Liver (tissue), 9 donors: Measurements from ENCODE around the gene MT2A. TPM values are rescaled to one million over a fixed set of nuclear protein-coding genes. Genes with fewer than 3 reads are reported as not detected.

Experiments
- DNase-seq: peaks from one replicate; pipeline ENCODE4 v3.0.0-alpha.2; 2017; ENCODE audit warnings: low spot score
- H3K27ac ChIP-seq, 2 donors: one replicate each; pipeline ENCODE4 v1.7.0; 2013; ENCODE audit warnings: inconsistent platforms in 2 of 2, low read length in 2 of 2, control low read depth in 1 of 2, low read depth in 1 of 2, mild to moderate bottlenecking in 1 of 2
- H3K27me3 ChIP-seq, 4 donors: one replicate each; pipeline versions ENCODE4 v1.6.1 to v1.7.0; 2013; ENCODE audit warnings: low read length in 3 of 4, inconsistent platforms in 1 of 4, mild to moderate bottlenecking in 1 of 4, moderate library complexity in 1 of 4; ENCODE audit not compliant: control insufficient read depth in 4 of 4, insufficient read depth in 4 of 4
- H3K36me3 ChIP-seq, 4 donors: one replicate each; pipeline versions ENCODE4 v1.6.1 to v1.7.0; 2013; ENCODE audit warnings: low read length in 3 of 4, mild to moderate bottlenecking in 3 of 4, low read depth in 1 of 4, moderate library complexity in 1 of 4; ENCODE audit not compliant: control insufficient read depth in 4 of 4, insufficient read depth in 3 of 4
- H3K4me1 ChIP-seq, 4 donors: one replicate each; pipeline versions ENCODE4 v1.6.1 to v1.7.0; 2013; ENCODE audit warnings: low read length in 3 of 4, mild to moderate bottlenecking in 3 of 4, moderate library complexity in 1 of 4; ENCODE audit not compliant: control insufficient read depth in 4 of 4, insufficient read depth in 4 of 4
- H3K4me3 ChIP-seq, 3 donors: one replicate each; pipeline versions ENCODE4 v1.6.1 to v1.7.0; 2013; ENCODE audit warnings: low read length in 3 of 3, control low read depth in 1 of 3, low read depth in 1 of 3, mild to moderate bottlenecking in 1 of 3
- H3K9ac ChIP-seq, 2 donors: one replicate each; pipeline ENCODE4 v1.7.0; 2013; ENCODE audit warnings: low read length in 2 of 2, mild to moderate bottlenecking in 2 of 2, moderate library complexity in 2 of 2, control low read depth in 1 of 2, low read depth in 1 of 2
- H3K9me3 ChIP-seq, 4 donors: one replicate each; pipeline versions ENCODE4 v1.6.1 to v1.7.0; 2013; ENCODE audit warnings: low read length in 3 of 4; ENCODE audit not compliant: control insufficient read depth in 4 of 4
- EGR1 ChIP-seq, 2 donors: IDR thresholded peaks; 2 replicates each; pipeline ENCODE4 v1.6.1; 2016 to 2018; ENCODE audit warnings: antibody characterized with exemption in 2 of 2, low read depth in 2 of 2
- FOXA1 ChIP-seq: IDR thresholded peaks from 2 replicates; pipeline ENCODE4 v1.6.1; 2016; ENCODE audit warnings: antibody characterized with exemption
- FOXA2 ChIP-seq: IDR thresholded peaks from 2 replicates; pipeline ENCODE4 v1.6.1; 2016; ENCODE audit warnings: antibody characterized with exemption
- GABPA ChIP-seq, 2 donors: IDR thresholded peaks in 1 of 2; conservative IDR thresholded peaks in 1 of 2; 2 replicates each; pipeline ENCODE4 v1.6.1; 2016; ENCODE audit warnings: antibody characterized with exemption in 2 of 2, mild to moderate bottlenecking in 1 of 2, moderate library complexity in 1 of 2
- HNF4A ChIP-seq, 2 donors: conservative IDR thresholded peaks; 2 replicates each; pipeline ENCODE4 v1.6.1; 2016; ENCODE audit warnings: antibody characterized with exemption in 2 of 2, mild to moderate bottlenecking in 2 of 2
- HNF4G ChIP-seq: IDR thresholded peaks from 2 replicates; pipeline ENCODE4 v1.6.1; 2016; ENCODE audit warnings: antibody characterized with exemption
- JUND ChIP-seq, 2 donors: IDR thresholded peaks; 2 replicates each; pipeline ENCODE4 v1.6.1; 2016; ENCODE audit warnings: antibody characterized with exemption in 2 of 2
- NR2F2 ChIP-seq: IDR thresholded peaks from 2 replicates; pipeline ENCODE4 v1.6.1; 2016; ENCODE audit warnings: antibody characterized with exemption
- RAD21 ChIP-seq, 2 donors: IDR thresholded peaks; 2 replicates each; pipeline ENCODE4 v1.6.1; 2016; ENCODE audit warnings: antibody characterized with exemption in 2 of 2, mild to moderate bottlenecking in 2 of 2
- RXRA ChIP-seq, 2 donors: IDR thresholded peaks; 2 replicates each; pipeline ENCODE4 v1.6.1; 2017 to 2018; ENCODE audit warnings: antibody characterized with exemption in 2 of 2, mild to moderate bottlenecking in 1 of 2
- SP1 ChIP-seq: IDR thresholded peaks from 2 replicates; pipeline ENCODE4 v1.6.1; 2018; ENCODE audit warnings: antibody characterized with exemption, mild to moderate bottlenecking
- TAF1 ChIP-seq: conservative IDR thresholded peaks from 2 replicates; pipeline ENCODE4 v1.6.1; 2016; ENCODE audit warnings: antibody characterized with exemption, mild to moderate bottlenecking
- YY1 ChIP-seq: IDR thresholded peaks from 2 replicates; pipeline ENCODE4 v1.6.1; 2016; ENCODE audit warnings: antibody characterized with exemption, mild to moderate bottlenecking
- WGBS: extraction: QIAGEN DNeasy Blood & Tissue Kit; methylation state at CpG from one replicate; pipeline ENCODE4 v1.1.7; 2013; 5-methylcytosine and 5-hydroxymethylcytosine counted together
- polyA plus RNA-seq, 2 donors: library from polyadenylated mRNA; stranded (reverse) in 1 of 2; unstranded in 1 of 2; fragments of 200-250 nt in 1 of 2; fragments of >200 nt in 1 of 2; fragmentation: Nextera tagmentation in 1 of 2; extraction: Ambion mirVana in 1 of 2; gene quantifications; one replicate each; pipeline versions ENCODE4 v1.2.1 to v1.2.3, GENCODE V29; 2013 to 2015
- total RNA-seq, 2 donors: library from RNA; depleted of rRNA; stranded (reverse); fragments of >200 nt; gene quantifications; one replicate each; pipeline ENCODE4 v1.2.3, GENCODE V29; 2014
- TF ChIP-seq, protein P1 (sequence below): IDR thresholded peaks from 2 replicates; pipeline ENCODE4 v1.6.1; 2016; ENCODE audit warnings: antibody characterized with exemption
- TF ChIP-seq, protein P2 (sequence below): IDR thresholded peaks from 2 replicates; pipeline ENCODE4 v1.6.1; 2016; ENCODE audit warnings: antibody characterized with exemption
- TF ChIP-seq, protein P3 (sequence below): fragments of 150-350 bp; IDR thresholded peaks from 2 replicates; pipeline ENCODE4 v1.5.1; 2017; ENCODE audit warnings: improper control_type of control experiment, low read depth, low read length; ENCODE audit not compliant: missing input control
- TF ChIP-seq, protein P4 (sequence below): IDR thresholded peaks from 2 replicates; pipeline ENCODE4 v1.6.1; 2016; ENCODE audit warnings: antibody characterized with exemption, mild to moderate bottlenecking
- TF ChIP-seq, protein P5 (sequence below): IDR thresholded peaks from 2 replicates; pipeline ENCODE4 v1.6.1; 2016; ENCODE audit warnings: antibody characterized with exemption
- donor health status: healthy.
- donor health status: healthy.
- donor health status: healthy.
- donor health status: healthy.
- donor health status: healthy.

Gene MT2A
- total and polyA plus RNA-seq, 4 donors, result 45.8 to 5,206 (median 2,233) TPM

DNA sequence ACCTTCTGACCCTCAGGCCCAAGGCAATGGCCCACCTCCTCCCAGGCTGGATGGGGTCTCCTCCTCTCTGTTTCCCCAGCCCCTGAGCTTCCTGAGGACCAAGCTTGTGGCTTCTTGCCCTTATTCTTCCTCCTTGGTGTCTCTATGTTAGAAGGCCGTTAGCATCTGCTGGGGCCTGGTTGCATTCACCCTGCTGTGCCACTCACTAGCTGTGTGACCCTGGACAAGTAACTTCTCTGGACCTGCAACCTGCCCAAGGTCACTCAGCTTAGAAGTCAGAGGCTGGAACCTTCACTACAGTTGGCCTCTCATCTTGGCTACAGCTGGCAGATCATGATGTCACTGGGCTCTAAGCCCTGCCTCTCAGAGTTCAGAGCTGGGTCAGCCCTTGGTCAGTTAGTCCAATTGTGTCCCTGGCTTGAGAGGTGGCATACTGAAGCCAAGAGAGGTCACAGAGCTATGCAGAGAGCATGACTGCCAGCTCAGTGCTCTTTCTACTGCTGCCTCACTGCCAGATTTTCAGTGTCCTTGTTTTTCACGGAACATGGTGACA lies 3.0 kb downstream of the MT2A start:
- Histone ChIP-seq H3K27ac (peak overlapping the region; percentile 98 to 99), H3K4me1 (peaks cover 0 to 27% (median 7%) of the 10 kb centered on the region in 4 donors), H3K9me3 (no peaks in the 10 kb centered on the region), H3K36me3 (no peaks in the 10 kb centered on the region), H3K9ac (peak overlapping the region; percentile 84 to 98), H3K27me3 (no peaks in the 10 kb centered on the region), H3K4me3 (peak overlapping the region in 2 of 3 donors; percentile 88 to 90)
- no peak for DNase-seq
- WGBS, result 27% methylated on average over 2 of the region's 2 CpGs
- TF ChIP-seq, protein P1, sequence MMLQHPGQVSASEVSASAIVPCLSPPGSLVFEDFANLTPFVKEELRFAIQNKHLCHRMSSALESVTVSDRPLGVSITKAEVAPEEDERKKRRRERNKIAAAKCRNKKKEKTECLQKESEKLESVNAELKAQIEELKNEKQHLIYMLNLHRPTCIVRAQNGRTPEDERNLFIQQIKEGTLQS, result peak; percentile 83
- TF ChIP-seq YY1, result peak; percentile 89
- TF ChIP-seq, protein P2, sequence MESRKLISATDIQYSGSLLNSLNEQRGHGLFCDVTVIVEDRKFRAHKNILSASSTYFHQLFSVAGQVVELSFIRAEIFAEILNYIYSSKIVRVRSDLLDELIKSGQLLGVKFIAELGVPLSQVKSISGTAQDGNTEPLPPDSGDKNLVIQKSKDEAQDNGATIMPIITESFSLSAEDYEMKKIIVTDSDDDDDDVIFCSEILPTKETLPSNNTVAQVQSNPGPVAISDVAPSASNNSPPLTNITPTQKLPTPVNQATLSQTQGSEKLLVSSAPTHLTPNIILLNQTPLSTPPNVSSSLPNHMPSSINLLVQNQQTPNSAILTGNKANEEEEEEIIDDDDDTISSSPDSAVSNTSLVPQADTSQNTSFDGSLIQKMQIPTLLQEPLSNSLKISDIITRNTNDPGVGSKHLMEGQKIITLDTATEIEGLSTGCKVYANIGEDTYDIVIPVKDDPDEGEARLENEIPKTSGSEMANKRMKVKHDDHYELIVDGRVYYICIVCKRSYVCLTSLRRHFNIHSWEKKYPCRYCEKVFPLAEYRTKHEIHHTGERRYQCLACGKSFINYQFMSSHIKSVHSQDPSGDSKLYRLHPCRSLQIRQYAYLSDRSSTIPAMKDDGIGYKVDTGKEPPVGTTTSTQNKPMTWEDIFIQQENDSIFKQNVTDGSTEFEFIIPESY, result peak; percentile 88
- TF ChIP-seq FOXA2, result peak; percentile 77
- peak; percentile 100 for TF ChIP-seq RXRA (IDR thresholded peaks at IDR 0.05)
- peak; percentile 84 to 91 for TF ChIP-seq HNF4A (conservative IDR thresholded peaks at IDR 0.05)
- peak in 1 of 2 donors; percentile 58 for TF ChIP-seq GABPA (IDR thresholded peaks at IDR 0.05 in 1 of 2, conservative IDR thresholded peaks at IDR 0.05 in 1 of 2)
- TF ChIP-seq JUND (IDR thresholded peaks at IDR 0.05), result peak; percentile 94 to 95
- peak; percentile 46 for TF ChIP-seq HNF4G
- TF ChIP-seq TAF1, result peak; percentile 44
- TF ChIP-seq FOXA1, result peak; percentile 94
- TF ChIP-seq, protein P3, sequence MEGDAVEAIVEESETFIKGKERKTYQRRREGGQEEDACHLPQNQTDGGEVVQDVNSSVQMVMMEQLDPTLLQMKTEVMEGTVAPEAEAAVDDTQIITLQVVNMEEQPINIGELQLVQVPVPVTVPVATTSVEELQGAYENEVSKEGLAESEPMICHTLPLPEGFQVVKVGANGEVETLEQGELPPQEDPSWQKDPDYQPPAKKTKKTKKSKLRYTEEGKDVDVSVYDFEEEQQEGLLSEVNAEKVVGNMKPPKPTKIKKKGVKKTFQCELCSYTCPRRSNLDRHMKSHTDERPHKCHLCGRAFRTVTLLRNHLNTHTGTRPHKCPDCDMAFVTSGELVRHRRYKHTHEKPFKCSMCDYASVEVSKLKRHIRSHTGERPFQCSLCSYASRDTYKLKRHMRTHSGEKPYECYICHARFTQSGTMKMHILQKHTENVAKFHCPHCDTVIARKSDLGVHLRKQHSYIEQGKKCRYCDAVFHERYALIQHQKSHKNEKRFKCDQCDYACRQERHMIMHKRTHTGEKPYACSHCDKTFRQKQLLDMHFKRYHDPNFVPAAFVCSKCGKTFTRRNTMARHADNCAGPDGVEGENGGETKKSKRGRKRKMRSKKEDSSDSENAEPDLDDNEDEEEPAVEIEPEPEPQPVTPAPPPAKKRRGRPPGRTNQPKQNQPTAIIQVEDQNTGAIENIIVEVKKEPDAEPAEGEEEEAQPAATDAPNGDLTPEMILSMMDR, result no peak
- TF ChIP-seq EGR1 (IDR thresholded peaks at IDR 0.05; ENCODE audit: low read depth in 2 of 2), result peak; percentile 48 to 77
- peak; percentile 100 for TF ChIP-seq SP1
- TF ChIP-seq NR2F2, result peak; percentile 86
- TF ChIP-seq RAD21 (IDR thresholded peaks at IDR 0.05), result peak; percentile 59 to 68
- TF ChIP-seq, protein P4, sequence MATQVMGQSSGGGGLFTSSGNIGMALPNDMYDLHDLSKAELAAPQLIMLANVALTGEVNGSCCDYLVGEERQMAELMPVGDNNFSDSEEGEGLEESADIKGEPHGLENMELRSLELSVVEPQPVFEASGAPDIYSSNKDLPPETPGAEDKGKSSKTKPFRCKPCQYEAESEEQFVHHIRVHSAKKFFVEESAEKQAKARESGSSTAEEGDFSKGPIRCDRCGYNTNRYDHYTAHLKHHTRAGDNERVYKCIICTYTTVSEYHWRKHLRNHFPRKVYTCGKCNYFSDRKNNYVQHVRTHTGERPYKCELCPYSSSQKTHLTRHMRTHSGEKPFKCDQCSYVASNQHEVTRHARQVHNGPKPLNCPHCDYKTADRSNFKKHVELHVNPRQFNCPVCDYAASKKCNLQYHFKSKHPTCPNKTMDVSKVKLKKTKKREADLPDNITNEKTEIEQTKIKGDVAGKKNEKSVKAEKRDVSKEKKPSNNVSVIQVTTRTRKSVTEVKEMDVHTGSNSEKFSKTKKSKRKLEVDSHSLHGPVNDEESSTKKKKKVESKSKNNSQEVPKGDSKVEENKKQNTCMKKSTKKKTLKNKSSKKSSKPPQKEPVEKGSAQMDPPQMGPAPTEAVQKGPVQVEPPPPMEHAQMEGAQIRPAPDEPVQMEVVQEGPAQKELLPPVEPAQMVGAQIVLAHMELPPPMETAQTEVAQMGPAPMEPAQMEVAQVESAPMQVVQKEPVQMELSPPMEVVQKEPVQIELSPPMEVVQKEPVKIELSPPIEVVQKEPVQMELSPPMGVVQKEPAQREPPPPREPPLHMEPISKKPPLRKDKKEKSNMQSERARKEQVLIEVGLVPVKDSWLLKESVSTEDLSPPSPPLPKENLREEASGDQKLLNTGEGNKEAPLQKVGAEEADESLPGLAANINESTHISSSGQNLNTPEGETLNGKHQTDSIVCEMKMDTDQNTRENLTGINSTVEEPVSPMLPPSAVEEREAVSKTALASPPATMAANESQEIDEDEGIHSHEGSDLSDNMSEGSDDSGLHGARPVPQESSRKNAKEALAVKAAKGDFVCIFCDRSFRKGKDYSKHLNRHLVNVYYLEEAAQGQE, result peak; percentile 90
- TF ChIP-seq, protein P5, sequence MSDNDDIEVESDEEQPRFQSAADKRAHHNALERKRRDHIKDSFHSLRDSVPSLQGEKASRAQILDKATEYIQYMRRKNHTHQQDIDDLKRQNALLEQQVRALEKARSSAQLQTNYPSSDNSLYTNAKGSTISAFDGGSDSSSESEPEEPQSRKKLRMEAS, result peak; percentile 93
